Hepatocyte (in vitro differentiated cells): Measurements from ENCODE around the gene SEC61A1. TPM values are rescaled to one million over a fixed set of nuclear protein-coding genes. Genes with fewer than 3 reads are reported as not detected.

ENCODE experiments used
- DNase-seq: peaks from one replicate; pipeline ENCODE4 v3.0.0-alpha.2; 2016; ENCODE audit warnings: low spot score
- H2AFZ ChIP-seq: fragments of 200-600 bp; sonication (generic); 2 replicates; pipeline ENCODE4 v1.6.0; 2016; ENCODE audit warnings: antibody characterized with exemption, mild to moderate bottlenecking
- H3K27ac ChIP-seq: fragments of 200-600 bp; sonication (generic); 2 replicates; pipeline ENCODE4 v1.5.1; 2016; ENCODE audit warnings: mild to moderate bottlenecking
- H3K27me3 ChIP-seq: fragments of 200-600 bp; sonication (generic); 2 replicates; pipeline ENCODE4 v1.6.1; 2016
- H3K36me3 ChIP-seq: fragments of 200-600 bp; sonication (generic); replicated peaks from 2 replicates; pipeline ENCODE4 v1.5.1; 2016; ENCODE audit warnings: low read depth; ENCODE audit not compliant: insufficient read depth
- H3K4me1 ChIP-seq: fragments of 200-600 bp; sonication (generic); 2 replicates; pipeline ENCODE4 v1.5.1; 2016; ENCODE audit warnings: mild to moderate bottlenecking, moderate library complexity; ENCODE audit not compliant: insufficient read depth
- H3K4me2 ChIP-seq: fragments of 200-600 bp; sonication (generic); 2 replicates; pipeline ENCODE4 v1.6.0; 2016
- H3K4me3 ChIP-seq: fragments of 200-600 bp; sonication (generic); 2 replicates; pipeline ENCODE4 v1.5.1; 2016; ENCODE audit warnings: mild to moderate bottlenecking
- H3K79me2 ChIP-seq: fragments of 200-600 bp; sonication (generic); 2 replicates; pipeline ENCODE4 v1.6.0; 2017; ENCODE audit warnings: mild to moderate bottlenecking
- H3K9me2 ChIP-seq: fragments of 200-600 bp; sonication (generic); replicated peaks from 2 replicates; pipeline ENCODE4 v1.6.0; 2017; ENCODE audit warnings: mild to moderate bottlenecking; ENCODE audit not compliant: insufficient read depth
- H3K9me3 ChIP-seq: fragments of 200-600 bp; sonication (generic); 2 replicates; pipeline ENCODE4 v1.5.1; 2016; ENCODE audit warnings: low read depth, mild to moderate bottlenecking
- H4K20me1 ChIP-seq: fragments of 200-600 bp; sonication (generic); 2 replicates; pipeline ENCODE4 v1.6.0; 2016; ENCODE audit warnings: mild to moderate bottlenecking; ENCODE audit not compliant: insufficient read depth, poor library complexity, severe bottlenecking
- CTCF ChIP-seq: fragments of 200-600 bp; sonication (generic); IDR thresholded peaks from 2 replicates; pipeline ENCODE4 v1.5.1; 2016; ENCODE audit warnings: antibody characterized with exemption, mild to moderate bottlenecking; ENCODE audit not compliant: poor library complexity
- EZH2 ChIP-seq: fragments of 200-600 bp; sonication (generic); IDR thresholded peaks from 2 replicates; pipeline ENCODE4 v1.6.1; 2016; ENCODE audit warnings: antibody characterized with exemption, mild to moderate bottlenecking, borderline replicate concordance
- EZH2phosphoT487 ChIP-seq: fragments of 200-600 bp; sonication (generic); IDR thresholded peaks from one replicate; pipeline ENCODE4 v1.6.1; 2018; ENCODE audit warnings: antibody characterized with exemption, mild to moderate bottlenecking, low read depth, moderate library complexity; ENCODE audit not compliant: unreplicated experiment, severe bottlenecking
- WGBS: methylation state at CpG from one replicate; pipeline ENCODE4 v1.1.6; 2016; ENCODE audit warnings: low lambda C conversion rate; ENCODE audit errors: missing lambda C conversion rate; 5-methylcytosine and 5-hydroxymethylcytosine counted together
- polyA plus RNA-seq: library from polyadenylated mRNA; unstranded; fragments of >200 nt; fragmentation: Nextera tagmentation; extraction: Ambion mirVana; gene quantifications from 2 replicates; pipeline ENCODE4 v1.2.1, GENCODE V29; 2016
- total RNA-seq: library from RNA; depleted of rRNA; stranded (reverse); fragments of >200 nt; gene quantifications from 2 replicates; pipeline ENCODE4 v1.2.3, GENCODE V29; 2014

SEC61A1 gene
- total and polyA plus RNA-seq, 2 experiments from 2014 or later: 268 to 299 TPM

DNA sequence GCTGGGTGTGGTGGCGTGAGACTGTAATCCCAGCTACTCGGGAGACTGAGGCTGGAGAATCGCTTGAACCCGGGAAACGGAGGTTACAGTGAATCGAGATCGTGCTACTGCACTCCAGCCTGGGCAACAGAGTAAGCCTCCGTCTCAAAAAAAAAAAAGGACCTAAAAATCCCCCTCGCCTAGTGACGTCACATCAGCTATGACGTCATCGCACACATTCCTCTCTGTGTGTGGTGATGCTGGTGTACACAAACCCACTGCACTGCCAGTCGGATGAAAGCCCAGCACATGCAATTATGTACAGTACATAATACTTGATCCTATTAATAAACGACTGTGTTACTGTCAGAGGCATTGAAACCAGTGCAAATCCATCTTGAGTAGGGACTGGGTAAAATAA, 40.2 kb upstream of the SEC61A1 start:
- no peak overlapping the region for H3K4me3 ChIP-seq
- 94% methylated on average over 14 of the region's 14 CpGs for WGBS
- no peaks in the 10 kb centered on the region for H3K9me2 ChIP-seq
- H3K4me2 ChIP-seq: no peak overlapping the region
- H3K4me1 ChIP-seq: peaks cover 4% of the 10 kb centered on the region
- TF ChIP-seq EZH2: no peak
- TF ChIP-seq EZH2phosphoT487: no peak
- no peak for TF ChIP-seq CTCF
- H3K36me3 ChIP-seq: no peaks in the 10 kb centered on the region
- H3K9me3 ChIP-seq: no peaks in the 10 kb centered on the region
- no peaks in the 10 kb centered on the region for H3K27me3 ChIP-seq
- no peaks in the 10 kb centered on the region for H4K20me1 ChIP-seq
- no peak for DNase-seq
- no peak overlapping the region for H2AFZ ChIP-seq
- H3K27ac ChIP-seq: no peak overlapping the region
- no peaks in the 10 kb centered on the region for H3K79me2 ChIP-seq

DNA sequence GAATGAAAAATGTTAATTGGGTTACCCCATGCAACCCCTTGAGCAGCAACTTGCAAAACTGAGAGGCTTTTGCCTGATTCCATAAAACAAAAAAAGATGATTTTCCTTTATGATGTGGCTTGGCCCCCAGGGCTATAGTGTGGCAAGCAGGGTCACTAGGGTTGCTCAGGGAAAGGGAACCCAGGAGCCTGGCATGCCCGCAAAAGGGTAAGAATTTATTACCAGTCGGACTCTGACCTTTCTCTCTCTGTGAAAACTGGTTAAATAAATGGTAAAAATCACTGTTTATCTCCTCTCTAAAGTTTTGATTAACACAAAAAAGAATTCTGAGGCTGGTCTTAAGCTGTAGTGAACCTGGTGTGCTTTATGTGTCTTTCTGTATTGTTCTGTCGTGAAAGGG, 37.7 kb upstream of the SEC61A1 start:
- no peaks in the 10 kb centered on the region for H3K27me3 ChIP-seq
- H3K36me3 ChIP-seq: no peaks in the 10 kb centered on the region
- no peak overlapping the region for H3K4me2 ChIP-seq
- WGBS: 82% methylated on average over 3 of the region's 3 CpGs
- DNase-seq: no peak
- H3K27ac ChIP-seq: no peak overlapping the region
- no peak overlapping the region for H3K4me3 ChIP-seq
- TF ChIP-seq EZH2phosphoT487 (no peak), EZH2 (no peak), CTCF (no peak)
- H3K9me3 ChIP-seq: no peaks in the 10 kb centered on the region
- H2AFZ ChIP-seq: no peak overlapping the region
- no peaks in the 10 kb centered on the region for H3K9me2 ChIP-seq
- H3K4me1 ChIP-seq: peaks cover 4% of the 10 kb centered on the region
- no peaks in the 10 kb centered on the region for H3K79me2 ChIP-seq
- no peaks in the 10 kb centered on the region for H4K20me1 ChIP-seq

GRCh38 chr3:128016502-128016901, 35.7 kb upstream of the SEC61A1 start:
- H3K36me3 ChIP-seq: no peaks in the 10 kb centered on the region
- no peaks in the 10 kb centered on the region for H4K20me1 ChIP-seq
- H3K4me1 ChIP-seq: no peaks in the 10 kb centered on the region
- no peaks in the 10 kb centered on the region for H3K79me2 ChIP-seq
- no peaks in the 10 kb centered on the region for H3K9me2 ChIP-seq
- H3K4me3 ChIP-seq: no peak overlapping the region
- H2AFZ ChIP-seq: no peak overlapping the region
- no peak for DNase-seq
- H3K27ac ChIP-seq: no peak overlapping the region
- no peaks in the 10 kb centered on the region for H3K27me3 ChIP-seq
- WGBS: 91% methylated on average over 1 of the region's 1 CpG
- H3K4me2 ChIP-seq: no peak overlapping the region
- H3K9me3 ChIP-seq: no peaks in the 10 kb centered on the region
- no peak for TF ChIP-seq CTCF
- no peak for TF ChIP-seq EZH2phosphoT487
- no peak for TF ChIP-seq EZH2

GRCh38 chr3:128021768-128022372, 30.4 kb upstream of the SEC61A1 start:
- no peak for DNase-seq
- no peaks in the 10 kb centered on the region for H3K4me1 ChIP-seq
- no peak for TF ChIP-seq EZH2
- no peak for TF ChIP-seq CTCF
- no peak for TF ChIP-seq EZH2phosphoT487
- H3K27ac ChIP-seq: no peak overlapping the region
- H2AFZ ChIP-seq: no peak overlapping the region
- H3K36me3 ChIP-seq: no peaks in the 10 kb centered on the region
- no peaks in the 10 kb centered on the region for H3K9me2 ChIP-seq
- peaks cover 7% of the 10 kb centered on the region for H3K27me3 ChIP-seq
- WGBS: 85% methylated on average over 10 of the region's 10 CpGs
- H3K79me2 ChIP-seq: no peaks in the 10 kb centered on the region
- H4K20me1 ChIP-seq: no peaks in the 10 kb centered on the region
- H3K4me2 ChIP-seq: no peak overlapping the region
- H3K9me3 ChIP-seq: no peaks in the 10 kb centered on the region
- no peak overlapping the region for H3K4me3 ChIP-seq
